HG03108 (cell line): Measurements from ENCODE around the gene MAP2.

ENCODE experiments used
- ATAC-seq: cut with Tn5 transposase; IDR thresholded peaks from one replicate; pipeline ENCODE4 v1.9.1; 2021; ENCODE audit warnings: moderate library complexity; ENCODE audit not compliant: unreplicated experiment

MAP2 gene

DNA sequence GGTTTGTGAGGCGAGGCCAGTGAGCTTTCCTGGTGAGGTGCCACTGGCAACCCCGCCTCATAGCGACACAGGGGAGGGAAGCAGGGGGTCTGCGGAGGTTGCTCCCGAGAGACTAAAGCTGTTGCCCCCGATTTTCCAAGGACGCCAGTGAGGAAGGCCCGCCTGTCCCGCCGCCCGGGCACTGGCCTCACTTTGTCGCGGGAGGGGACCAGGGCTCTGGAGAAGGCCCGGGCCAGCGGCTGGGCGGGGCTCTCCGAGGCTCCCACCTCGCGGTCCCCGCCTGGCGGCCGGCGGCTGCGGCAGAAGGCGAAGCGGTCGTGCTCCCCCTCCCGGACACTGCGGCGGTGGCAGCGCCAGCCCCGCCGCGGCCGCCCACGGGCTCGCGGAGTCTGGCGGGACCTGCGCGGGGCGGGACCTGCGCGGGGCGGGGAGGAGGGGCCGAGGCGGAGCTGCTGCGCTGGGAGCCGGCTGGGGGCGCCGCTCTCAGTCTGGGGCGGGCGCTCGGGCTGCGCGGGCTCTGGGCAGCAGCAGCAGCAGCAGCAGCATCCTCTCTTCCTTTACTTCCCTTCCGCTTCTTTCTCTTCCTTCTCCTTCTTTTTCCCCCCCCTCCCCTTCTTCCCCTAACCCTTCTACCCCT is at the start of gene MAP2:
MAP2 (plus strand) TSS at position 486 of the 637 bp plus-strand sequence. CDS start 229,124 bp downstream, outside the sequence.
- ATAC-seq, result peak; percentile 93

DNA sequence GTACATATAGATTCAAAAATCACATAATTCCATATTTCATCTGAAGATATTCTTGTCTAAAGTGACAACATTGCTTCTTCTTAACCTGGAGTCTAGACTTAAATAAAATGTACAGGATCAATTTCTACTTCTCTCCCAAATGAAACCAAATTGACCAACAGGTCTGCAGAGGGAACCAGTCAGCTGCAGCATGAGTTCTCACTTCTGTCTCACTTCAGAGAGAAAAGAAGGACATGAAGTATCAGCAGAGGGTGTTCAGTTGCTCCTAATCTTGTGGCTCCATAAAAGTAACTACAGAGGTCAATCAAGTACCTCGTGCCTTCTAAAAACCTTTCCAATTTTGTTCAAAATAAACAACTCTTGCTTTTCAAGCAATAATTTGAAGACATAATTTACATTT is 47.2 kb upstream of the MAP2 start:
- ATAC-seq, result no peak

DNA sequence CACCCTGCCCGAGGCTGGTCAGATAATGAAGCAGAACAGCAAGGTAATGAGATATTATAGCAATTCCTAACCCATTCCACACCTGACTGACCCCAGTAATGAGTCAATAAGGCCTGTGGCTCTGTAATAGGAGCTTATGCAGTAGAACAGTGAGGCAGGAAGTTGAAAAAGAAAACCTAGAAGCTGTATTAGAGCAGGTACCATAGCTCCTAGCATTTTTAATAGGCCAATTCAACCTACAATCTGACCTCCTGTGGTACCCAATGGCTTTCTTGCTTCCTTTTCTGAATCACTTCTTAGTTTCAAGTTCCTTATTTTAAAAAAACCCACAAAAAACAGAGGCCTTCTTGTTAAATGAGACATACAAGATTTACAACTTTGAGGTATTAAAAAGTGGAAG is 43.6 kb upstream of the MAP2 start:
- ATAC-seq, result peak; percentile 100

DNA sequence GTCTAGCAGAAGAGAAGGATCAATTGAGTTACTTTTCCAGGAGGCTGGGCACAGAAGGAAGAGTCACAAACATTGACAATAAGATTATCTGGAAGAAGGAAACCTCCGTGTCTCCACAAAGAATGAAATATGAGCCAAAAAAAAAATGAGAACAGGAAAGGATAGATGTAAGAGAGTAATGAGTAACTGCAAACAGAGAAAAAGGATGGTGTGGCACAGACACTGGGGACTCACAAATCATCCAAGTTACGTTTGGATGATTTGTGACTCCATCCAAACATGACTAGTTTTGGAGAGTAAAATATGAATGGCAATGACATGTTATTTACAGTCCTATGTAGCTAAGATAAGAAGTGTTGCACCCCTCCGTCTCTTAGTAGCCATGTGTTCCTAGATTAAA is 42.8 kb upstream of the MAP2 start:
- no peak for ATAC-seq

- ATAC-seq, result no peak
Measured at GRCh38 chr2:209382775-209383174, 41.1 kb upstream of the MAP2 start.

GRCh38 chr2:209383212-209383611 is 40.6 kb upstream of the MAP2 start:
- ATAC-seq, result no peak

DNA sequence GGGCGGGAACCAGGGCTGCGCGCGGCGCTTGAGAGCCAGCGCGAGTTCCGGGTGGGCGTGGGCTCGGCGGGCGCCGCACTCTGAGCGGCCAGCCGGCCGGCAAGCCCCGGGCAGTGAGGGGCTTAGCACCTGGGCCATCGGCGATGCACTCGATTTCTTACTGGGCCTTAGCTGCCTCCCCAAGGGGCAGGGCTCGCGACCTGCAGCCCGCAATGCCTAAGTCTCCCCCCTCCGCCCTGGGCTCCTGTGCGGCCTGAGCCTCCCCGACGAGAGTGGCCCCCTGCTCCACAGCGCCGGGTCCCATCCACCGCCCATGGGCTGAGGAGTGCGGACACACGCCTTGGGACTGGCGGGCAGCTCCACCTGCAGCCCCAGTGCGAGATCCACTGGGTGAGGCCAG is 36.5 kb upstream of the MAP2 start:
- no peak for ATAC-seq

DNA sequence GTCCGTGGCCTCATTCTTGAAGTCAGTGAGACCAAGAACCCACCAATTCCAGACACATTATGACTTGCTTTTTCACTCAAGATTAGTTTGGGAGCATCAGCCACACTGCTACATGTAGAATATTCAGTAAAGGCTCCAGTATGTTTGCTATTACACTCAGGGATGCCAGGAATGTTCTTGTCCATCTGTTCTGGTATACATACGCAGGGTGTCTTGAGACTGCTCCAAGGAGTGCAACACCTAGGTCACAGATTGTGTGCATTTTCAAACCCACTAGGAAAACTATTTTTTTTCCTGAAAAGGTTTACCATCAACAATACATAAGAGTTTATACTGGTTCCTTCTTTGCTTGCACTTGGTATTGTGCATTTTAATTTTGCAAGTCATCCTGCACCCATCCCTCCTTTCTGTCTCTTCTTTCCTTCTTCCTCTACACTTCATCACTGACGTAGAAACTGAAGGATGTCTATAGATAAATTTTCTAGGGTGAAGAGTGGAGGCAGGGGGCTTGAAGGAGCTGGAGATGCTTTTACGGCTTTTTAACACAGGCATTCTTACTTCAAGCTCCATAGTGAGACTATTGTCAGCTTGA is 35.3 kb upstream of the MAP2 start:
- no peak for ATAC-seq

DNA sequence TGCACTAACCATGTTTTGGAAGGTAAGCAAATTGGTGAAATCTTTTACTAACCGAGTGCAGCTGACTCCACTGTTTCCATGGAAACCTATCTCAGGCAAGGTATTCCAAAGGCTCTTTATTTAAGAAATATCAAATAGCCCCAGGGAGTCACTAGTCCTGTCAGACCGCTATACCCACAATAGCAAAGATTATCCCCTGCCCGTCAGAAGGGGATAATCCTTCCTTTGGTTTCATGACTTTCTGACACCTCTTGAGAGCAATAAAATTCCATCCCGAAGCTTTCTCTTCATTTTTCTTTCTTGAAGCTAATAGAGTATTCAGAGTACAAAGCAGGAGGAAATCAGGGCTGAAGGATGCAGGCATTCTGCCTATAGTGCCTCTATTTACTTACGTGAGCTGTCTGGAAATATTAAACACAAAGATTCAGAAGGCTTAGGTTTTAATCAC is 34.7 kb upstream of the MAP2 start:
- no peak for ATAC-seq

DNA sequence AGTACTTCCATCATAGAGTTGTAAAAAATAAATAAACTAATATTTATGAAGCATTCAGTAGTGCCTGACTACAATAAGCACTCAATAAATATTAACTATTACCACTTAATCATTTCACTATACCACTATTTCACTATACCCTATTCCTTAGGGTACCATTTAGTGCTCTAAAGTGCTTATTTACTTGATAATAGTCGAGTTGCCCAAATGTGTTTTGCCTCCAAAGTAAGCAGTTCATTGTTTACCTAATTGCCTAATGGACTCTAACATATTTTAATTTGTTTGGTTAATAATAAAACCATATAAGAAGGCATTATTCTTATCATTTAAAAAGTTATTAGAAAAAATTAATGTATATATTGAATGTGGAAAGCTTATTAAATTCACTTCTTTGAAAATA is 33.0 kb upstream of the MAP2 start:
- ATAC-seq, result no peak

DNA sequence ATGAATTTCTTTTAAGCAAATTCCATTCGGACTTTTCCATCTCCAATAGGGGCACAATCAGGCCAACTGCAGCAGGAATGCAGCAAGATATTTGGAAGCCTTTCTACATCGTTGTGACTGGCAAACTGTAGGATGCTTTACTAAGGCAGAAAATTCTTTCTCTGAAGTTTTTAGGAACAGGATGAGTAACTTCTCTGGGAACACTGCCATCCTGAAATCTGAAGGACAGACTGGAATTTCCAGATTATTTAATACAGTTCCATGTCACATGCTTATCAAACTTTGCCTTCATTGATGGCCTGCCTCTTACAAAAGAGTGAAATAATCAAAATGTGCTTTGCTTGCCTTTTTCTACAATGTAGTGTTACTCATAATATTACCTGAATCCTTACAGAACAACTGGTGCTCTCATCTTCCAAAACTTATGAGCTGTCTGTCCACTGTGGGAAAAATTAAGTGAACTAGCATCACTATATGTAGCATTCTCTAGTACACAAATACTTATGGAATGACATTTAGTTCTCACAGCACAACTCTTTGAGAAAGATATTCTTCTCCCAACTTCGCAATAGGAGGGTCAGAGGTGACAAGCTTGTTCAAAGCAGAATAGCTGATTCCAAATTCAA is 32.0 kb upstream of the MAP2 start:
- ATAC-seq, result no peak

DNA sequence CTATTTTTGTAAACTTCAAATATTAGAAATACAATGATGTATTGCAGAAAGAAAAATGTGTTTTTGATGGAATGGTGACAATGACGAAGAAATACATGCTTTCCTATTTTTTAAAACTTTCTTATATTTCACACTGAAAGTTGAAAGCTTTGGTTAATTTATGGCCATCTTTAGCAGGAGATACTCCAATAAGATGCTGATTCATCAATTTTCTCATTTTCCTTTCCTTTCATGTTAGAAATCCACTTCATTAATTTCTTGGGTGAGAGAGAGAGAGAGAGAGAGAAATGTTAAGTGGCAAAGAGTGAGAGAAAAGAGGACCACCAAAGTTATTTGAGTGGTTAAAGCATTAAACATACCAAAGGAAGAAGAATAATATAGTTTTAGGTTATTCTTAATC is 28.6 kb upstream of the MAP2 start:
- ATAC-seq, result no peak

DNA sequence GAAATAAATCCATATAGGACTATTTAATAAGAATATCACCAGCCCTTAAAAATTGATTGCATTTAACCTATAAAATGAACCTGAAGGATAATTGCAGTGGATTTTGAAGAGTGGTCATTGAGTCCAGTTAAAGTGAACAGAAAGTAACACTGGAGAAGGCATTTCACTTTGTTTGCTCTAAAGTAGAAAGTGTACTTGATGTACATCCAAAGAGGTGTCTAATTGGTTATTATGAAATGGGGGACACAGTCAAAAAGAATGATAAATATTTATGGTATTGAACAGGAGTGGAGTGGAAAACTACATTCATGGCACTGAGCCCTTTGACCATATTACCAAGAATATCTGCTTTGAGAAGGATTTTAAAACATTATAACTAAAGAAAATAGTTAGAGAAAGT is 28.2 kb upstream of the MAP2 start:
- ATAC-seq, result no peak

DNA sequence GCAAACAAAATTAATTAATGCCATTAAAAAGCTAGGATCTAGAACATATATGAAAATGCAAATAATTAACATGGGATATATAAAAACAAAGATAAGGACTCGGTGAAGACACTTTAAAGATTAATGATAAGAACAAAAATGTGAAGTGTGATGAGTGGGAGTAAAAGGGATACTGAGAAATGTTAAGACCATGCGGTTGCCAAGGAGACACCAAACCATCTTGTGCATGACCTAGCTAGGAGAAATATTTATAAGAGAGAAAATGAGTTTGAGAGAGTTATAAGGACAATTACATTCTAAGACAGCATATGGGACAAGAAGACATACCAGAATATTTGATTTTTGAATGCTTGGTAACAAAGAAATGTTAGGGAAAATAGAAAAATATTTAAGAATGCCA is 25.4 kb upstream of the MAP2 start:
- no peak for ATAC-seq

GRCh38 chr2:209401788-209402187 is 22.1 kb upstream of the MAP2 start:
- ATAC-seq, result no peak

GRCh38 chr2:209411296-209411695 is 12.6 kb upstream of the MAP2 start:
- ATAC-seq, result no peak

- ATAC-seq, result no peak
Measured at GRCh38 chr2:209411718-209412117, 12.1 kb upstream of the MAP2 start.

DNA sequence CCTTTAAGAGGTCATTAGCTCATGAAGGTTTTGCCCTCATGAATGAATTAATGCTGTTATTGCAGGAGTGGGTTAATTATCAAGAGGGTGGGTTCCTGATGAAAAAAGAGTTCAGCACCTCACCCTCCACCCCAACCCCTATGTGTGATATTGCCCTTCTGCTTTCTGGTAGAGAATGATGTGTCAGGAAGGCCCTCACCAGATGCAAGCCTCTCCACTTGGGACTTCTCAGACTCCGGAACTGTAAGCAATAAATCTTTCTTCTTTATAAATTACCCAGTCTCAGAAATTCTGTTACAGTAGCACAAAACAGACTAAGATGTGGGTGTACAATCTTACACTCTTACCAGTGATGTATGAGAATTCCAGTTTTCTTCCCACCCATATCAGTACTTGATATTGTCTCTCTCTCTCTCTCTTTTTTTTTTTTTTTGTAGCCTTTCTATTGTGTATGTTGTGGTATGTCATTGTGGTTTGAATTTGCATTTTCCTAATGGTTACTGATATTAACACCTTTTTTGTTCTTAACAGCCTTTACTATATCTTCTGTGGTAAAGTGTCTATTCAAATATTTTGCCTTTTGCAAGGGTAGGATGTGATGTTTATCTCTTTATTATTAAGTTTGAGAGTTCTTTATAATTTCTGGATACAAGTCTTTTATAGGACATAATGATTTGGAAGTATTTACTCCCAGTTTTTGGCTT is 10.4 kb upstream of the MAP2 start:
- ATAC-seq, result no peak

GRCh38 chr2:209416913-209417312 is 6.9 kb upstream of the MAP2 start:
- no peak for ATAC-seq

- ATAC-seq, result no peak
Measured at GRCh38 chr2:209422191-209422754, 1.6 kb upstream of the MAP2 start.

DNA sequence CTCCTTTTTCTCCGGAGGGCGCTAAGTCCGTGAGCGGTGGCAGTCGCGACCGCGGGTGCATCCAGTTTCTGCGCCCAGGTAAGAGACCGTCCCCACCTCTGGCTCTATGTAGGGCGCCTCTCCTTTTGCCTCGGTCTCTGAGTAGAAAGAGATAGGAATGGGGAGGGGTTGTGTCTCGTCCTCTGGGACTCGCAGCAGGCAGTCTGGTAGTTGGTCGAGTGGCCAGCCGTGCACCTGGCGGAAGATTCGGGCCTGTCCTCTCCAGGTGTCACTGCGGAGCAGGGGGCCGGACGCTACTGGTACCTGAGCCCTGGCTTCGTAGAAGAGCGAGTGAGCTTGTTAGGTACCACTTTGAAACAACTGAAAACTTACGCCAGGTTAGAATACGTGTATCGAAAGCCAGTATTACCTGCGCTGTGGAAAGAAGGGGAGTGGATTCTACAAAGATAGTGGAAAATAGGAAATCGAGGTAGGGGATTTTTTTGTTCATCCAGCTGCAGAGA is 403 bp downstream of the MAP2 start:
- peak; percentile 7 for ATAC-seq
